Chondrocyte (in vitro differentiated cells): ENCODE data around the gene PPARG. TPM values are rescaled to one million over a fixed set of nuclear protein-coding genes. Genes with fewer than 3 reads are reported as not detected.

Experiments used
- DNase-seq: peaks from one replicate; pipeline ENCODE4 v3.0.0; 2021; ENCODE audit warnings: mixed read lengths, low spot score
- H3K27ac Mint-ChIP-seq: one replicate; pipeline ENCODE4 v1.8.0; 2021; ENCODE audit warnings: mild to moderate bottlenecking, moderate library complexity, mixed read lengths; ENCODE audit not compliant: unreplicated experiment
- H3K27me3 Mint-ChIP-seq: 2 replicates; pipeline ENCODE4 v1.8.0; 2021; ENCODE audit warnings: low read depth, mixed read lengths
- H3K36me3 Mint-ChIP-seq: 2 replicates; pipeline ENCODE4 v1.8.0; 2021; ENCODE audit warnings: low read depth, mixed read lengths
- H3K4me1 Mint-ChIP-seq: 2 replicates; pipeline ENCODE4 v1.8.0; 2021; ENCODE audit warnings: low read depth, mild to moderate bottlenecking, mixed read lengths
- H3K4me3 Mint-ChIP-seq: one replicate; pipeline ENCODE4 v1.8.0; 2021; ENCODE audit warnings: mild to moderate bottlenecking, moderate library complexity, mixed read lengths; ENCODE audit not compliant: unreplicated experiment
- H3K9me3 Mint-ChIP-seq: 2 replicates; pipeline ENCODE4 v1.8.0; 2021; ENCODE audit warnings: low read depth, mixed read lengths
- total RNA-seq: library from RNA; stranded (reverse); gene quantifications from 3 replicates; pipeline ENCODE4 v1.2.1, GENCODE V29; 2021
- TF ChIP-seq, protein P1 (sequence below): fragments of 200-600 bp; sonication (generic); IDR thresholded peaks from 2 replicates; pipeline ENCODE4 v1.5.0; 2021; ENCODE audit warnings: antibody characterized with exemption, mild to moderate bottlenecking, moderate library complexity

The PPARG gene
- total RNA-seq, 1 donor from 2014 or later, result 9.2 TPM

DNA sequence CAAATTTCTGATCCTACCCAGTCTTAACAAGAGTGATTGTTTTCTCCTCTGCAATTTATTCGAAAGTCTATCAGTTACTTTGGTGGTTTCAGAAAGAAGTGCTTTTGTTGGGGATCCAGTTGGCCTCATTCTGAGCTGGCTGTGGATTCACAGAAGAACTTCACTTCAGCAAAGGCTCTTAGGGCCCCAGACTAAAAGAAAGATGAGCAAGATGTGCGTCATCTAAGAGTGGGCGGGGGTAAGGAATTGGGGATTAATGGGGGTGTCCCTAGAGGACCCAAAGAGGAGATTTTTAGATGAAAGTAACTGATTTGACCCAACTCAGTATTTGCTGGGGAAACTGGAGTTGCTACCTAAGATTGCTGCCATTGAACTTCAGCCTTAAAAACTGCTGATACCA is 131.5 kb downstream of the PPARG start:
- Mint-ChIP-seq H3K36me3 (peaks cover 2% of the 10 kb centered on the region), H3K4me3 (no peak overlapping the region), H3K27me3 (no peaks in the 10 kb centered on the region), H3K9me3 (no peaks in the 10 kb centered on the region), H3K4me1 (peaks cover 16% of the 10 kb centered on the region), H3K27ac (no peak overlapping the region)
- DNase-seq, result no peak
- TF ChIP-seq, protein P1, sequence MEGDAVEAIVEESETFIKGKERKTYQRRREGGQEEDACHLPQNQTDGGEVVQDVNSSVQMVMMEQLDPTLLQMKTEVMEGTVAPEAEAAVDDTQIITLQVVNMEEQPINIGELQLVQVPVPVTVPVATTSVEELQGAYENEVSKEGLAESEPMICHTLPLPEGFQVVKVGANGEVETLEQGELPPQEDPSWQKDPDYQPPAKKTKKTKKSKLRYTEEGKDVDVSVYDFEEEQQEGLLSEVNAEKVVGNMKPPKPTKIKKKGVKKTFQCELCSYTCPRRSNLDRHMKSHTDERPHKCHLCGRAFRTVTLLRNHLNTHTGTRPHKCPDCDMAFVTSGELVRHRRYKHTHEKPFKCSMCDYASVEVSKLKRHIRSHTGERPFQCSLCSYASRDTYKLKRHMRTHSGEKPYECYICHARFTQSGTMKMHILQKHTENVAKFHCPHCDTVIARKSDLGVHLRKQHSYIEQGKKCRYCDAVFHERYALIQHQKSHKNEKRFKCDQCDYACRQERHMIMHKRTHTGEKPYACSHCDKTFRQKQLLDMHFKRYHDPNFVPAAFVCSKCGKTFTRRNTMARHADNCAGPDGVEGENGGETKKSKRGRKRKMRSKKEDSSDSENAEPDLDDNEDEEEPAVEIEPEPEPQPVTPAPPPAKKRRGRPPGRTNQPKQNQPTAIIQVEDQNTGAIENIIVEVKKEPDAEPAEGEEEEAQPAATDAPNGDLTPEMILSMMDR, result no peak

DNA sequence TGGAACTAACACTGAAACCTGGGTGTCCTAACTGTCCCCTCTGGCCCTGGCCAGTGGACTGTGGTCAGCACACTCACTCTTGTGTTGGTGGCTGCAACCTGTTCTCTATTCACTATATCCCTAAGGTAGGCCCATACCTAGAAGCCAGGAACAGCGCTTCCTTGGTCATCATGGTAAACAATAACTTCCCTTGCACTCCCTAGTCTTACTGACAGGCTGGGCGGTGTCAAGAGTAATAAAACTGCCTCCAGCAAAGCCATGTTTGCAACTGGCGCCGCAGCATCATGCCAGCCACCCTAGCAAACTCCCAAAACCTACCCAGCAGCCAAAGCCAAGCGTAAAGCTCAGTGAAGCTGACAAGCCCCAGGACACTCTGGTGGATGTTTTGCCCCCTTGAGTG is 132.3 kb downstream of the PPARG start:
- Mint-ChIP-seq H3K27me3 (no peaks in the 10 kb centered on the region), H3K9me3 (no peaks in the 10 kb centered on the region), H3K4me3 (no peak overlapping the region), H3K4me1 (peaks cover 16% of the 10 kb centered on the region), H3K27ac (no peak overlapping the region), H3K36me3 (peaks cover 2% of the 10 kb centered on the region)
- no peak for DNase-seq
- TF ChIP-seq, protein P1, result no peak

DNA sequence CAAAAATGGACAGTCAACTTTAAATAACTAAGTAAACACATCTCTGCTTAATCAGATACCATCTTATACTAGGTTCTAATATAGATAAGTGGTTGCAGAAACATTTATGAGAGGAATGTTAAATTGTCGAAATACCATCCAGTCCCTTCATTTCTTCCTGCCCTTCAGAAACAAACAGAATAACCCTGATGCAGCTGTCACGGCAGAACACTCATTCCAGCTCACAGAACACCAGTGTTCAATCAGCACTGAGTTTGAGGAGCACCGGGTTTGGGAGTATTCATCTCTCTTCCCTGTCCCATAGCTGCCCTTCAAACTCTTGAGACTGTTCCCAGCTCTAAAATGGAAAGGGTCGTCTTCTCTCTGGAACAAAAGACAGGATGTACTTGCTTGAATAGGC is 134.3 kb downstream of the PPARG start:
- no peaks in the 10 kb centered on the region for H3K9me3 Mint-ChIP-seq
- peaks cover 2% of the 10 kb centered on the region for H3K36me3 Mint-ChIP-seq
- H3K4me3 Mint-ChIP-seq, result no peak overlapping the region
- TF ChIP-seq, protein P1, result no peak
- H3K27ac Mint-ChIP-seq, result no peak overlapping the region
- H3K27me3 Mint-ChIP-seq, result no peaks in the 10 kb centered on the region
- H3K4me1 Mint-ChIP-seq, result peaks cover 20% of the 10 kb centered on the region
- DNase-seq, result no peak

DNA sequence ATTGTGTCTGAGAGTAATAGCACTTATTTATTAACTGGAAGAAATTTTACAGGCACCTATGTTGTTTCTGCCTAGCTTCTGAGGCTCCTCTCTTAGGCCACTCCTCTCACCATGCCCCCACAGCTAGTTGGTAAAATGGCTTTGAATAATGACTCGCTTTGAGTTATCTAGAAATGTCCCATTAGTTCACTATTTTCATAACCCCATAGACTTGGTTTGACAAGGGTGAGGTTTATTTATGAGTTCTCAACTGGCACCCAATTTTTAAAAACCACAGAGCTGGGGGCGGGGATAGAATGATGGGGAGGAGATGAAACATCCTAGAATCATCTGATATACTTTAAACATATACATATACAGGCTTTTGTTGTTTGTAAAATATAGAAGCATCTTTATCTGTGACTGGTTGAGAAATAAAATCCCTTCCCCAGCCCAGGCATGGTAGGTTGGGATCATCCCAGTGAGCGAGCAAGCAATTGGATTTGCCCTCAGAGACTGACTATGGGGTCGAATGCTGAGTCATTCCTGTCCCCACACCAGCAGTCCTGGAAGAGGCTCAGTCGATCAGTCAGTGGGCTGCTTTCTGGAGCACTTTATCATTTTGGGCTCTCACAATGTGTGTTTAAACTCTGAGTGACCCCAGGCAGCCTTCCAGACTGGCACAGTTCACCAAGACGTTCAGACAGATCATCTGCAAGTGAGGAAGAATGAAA is 135.2 kb downstream of the PPARG start:
- Mint-ChIP-seq H3K27me3 (no peaks in the 10 kb centered on the region), H3K4me3 (no peak overlapping the region), H3K9me3 (no peaks in the 10 kb centered on the region), H3K27ac (no peak overlapping the region), H3K4me1 (peaks cover 20% of the 10 kb centered on the region), H3K36me3 (peaks cover 3% of the 10 kb centered on the region)
- TF ChIP-seq, protein P1, result no peak
- DNase-seq, result no peak

DNA sequence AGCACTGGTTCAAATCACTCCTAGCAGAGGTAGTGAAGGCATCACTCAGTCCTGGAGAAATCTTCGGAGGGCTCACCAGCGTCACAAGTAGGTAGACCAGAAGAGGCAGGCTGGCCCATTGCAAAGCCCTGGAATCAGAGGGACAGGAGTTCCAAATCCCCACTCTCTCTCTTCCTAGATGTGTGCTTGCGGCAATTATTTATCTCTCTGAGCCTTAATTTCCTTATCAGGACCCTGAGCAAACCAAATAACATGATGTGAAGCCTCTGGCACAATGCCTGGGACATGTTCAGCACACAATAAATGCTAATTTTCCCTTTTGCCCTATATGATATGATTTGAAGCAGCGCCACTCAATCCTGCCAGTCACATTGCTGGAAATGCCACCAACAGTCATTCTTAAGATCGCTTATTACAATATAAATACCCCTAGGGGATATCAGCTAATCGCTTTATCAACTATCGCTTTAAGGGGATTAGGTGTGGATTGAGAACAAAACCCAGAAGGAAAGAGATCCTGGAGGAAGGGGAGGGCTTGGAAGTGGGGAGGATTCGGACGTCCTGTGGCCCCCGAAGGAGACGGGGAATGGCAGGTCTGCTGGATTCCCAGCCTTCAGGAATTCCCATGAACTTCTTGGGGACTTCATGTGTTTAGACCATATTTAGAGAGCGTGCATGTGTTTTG is 135.9 kb downstream of the PPARG start:
- H3K36me3 Mint-ChIP-seq, result peaks cover 5% of the 10 kb centered on the region
- H3K4me1 Mint-ChIP-seq, result peaks cover 20% of the 10 kb centered on the region
- no peaks in the 10 kb centered on the region for H3K9me3 Mint-ChIP-seq
- H3K4me3 Mint-ChIP-seq, result no peak overlapping the region
- TF ChIP-seq, protein P1, result no peak
- H3K27ac Mint-ChIP-seq, result no peak overlapping the region
- DNase-seq, result no peak
- H3K27me3 Mint-ChIP-seq, result no peaks in the 10 kb centered on the region
